ENCODE results near the gene HDAC11. TPM values are rescaled to one million over a fixed set of nuclear protein-coding genes. Genes with fewer than 3 reads are reported as not detected.

Gene HDAC11
- polyA plus RNA-seq, 1 donor (not counting 4 experiments of a cell fraction or from before 2014, with no cell fraction given), result 12.6 TPM

- dilution Hi-C loops (cut with MboI; ENCODE audit: extremely low pct_ligation_motif_present, low sequenced_read_pairs), result no loop called here
- FAIRE-seq, result no peak
- H3K36me3 ChIP-seq (ENCODE audit: control insufficient read depth in 2 of 2, extremely low read depth in 1 of 2, insufficient read depth in 2 of 2, low read length in 2 of 2), result no peaks in the 10 kb centered on the region
Measured at GRCh38 chr3:13466781-13467180, 13.3 kb upstream of the HDAC11 start.

GRCh38 chr3:13470894-13471574 lies 9.1 kb upstream of the HDAC11 start:
- no peak for TF ChIP-seq EZH2 (IDR thresholded peaks at IDR 0.05; ENCODE audit: low read length)
- TF ChIP-seq CTCF (optimal IDR thresholded peaks at IDR 0.05 in 1 of 3, IDR thresholded peaks at IDR 0.05 in 1 of 3, conservative IDR thresholded peaks at IDR 0.05 in 1 of 3; ENCODE audit: extremely low read depth in 1 of 3, insufficient read depth in 2 of 3, low read length in 3 of 3), result no peak
- Histone ChIP-seq H3K79me2 (ENCODE audit: control insufficient read depth, insufficient read depth, low read length) (no peaks in the 10 kb centered on the region), H3K4me3 (ENCODE audit: control insufficient read depth in 2 of 3, extremely low read depth in 1 of 3, insufficient read depth in 2 of 3, low read depth in 1 of 3, low read length in 3 of 3) (no peak overlapping the region), H4K20me1 (ENCODE audit: control insufficient read depth, extremely low read depth, insufficient read depth, low read length) (no peaks in the 10 kb centered on the region), H3K9me3 (ENCODE audit: control insufficient read depth, low read depth, low read length) (no peaks in the 10 kb centered on the region), H3K4me1 (ENCODE audit: control insufficient read depth, extremely low read depth, insufficient read depth, low read length) (peaks cover 12% of the 10 kb centered on the region), H3K9ac (ENCODE audit: control insufficient read depth, extremely low read depth, insufficient read depth, low read length) (no peak overlapping the region), H3K36me3 (ENCODE audit: control insufficient read depth in 2 of 2, extremely low read depth in 1 of 2, insufficient read depth in 2 of 2, low read length in 2 of 2) (no peaks in the 10 kb centered on the region), H3K9me1 (ENCODE audit: control insufficient read depth, extremely low read depth, insufficient read depth, low read length) (no peaks in the 10 kb centered on the region), H3K27ac (ENCODE audit: control insufficient read depth, insufficient read depth, low read length) (no peak overlapping the region), H3K4me2 (ENCODE audit: control insufficient read depth, extremely low read depth, insufficient read depth, low read depth, low read length) (no peak overlapping the region), H2AFZ (ENCODE audit: control insufficient read depth, low read length) (no peak overlapping the region), H3K27me3 (ENCODE audit: control insufficient read depth, extremely low read depth, insufficient read depth, low read length) (peaks cover 3% of the 10 kb centered on the region)
- FAIRE-seq, result no peak
- no peak for DNase-seq (ENCODE audit: low read depth, low spot score)
- dilution Hi-C loops (cut with MboI; ENCODE audit: extremely low pct_ligation_motif_present, low sequenced_read_pairs), result no loop called here

More at GRCh38 chr3:13466781-13467180, 13.3 kb upstream of the HDAC11 start:
- Histone ChIP-seq H3K9ac (ENCODE audit: control insufficient read depth, extremely low read depth, insufficient read depth, low read length) (no peak overlapping the region), H4K20me1 (ENCODE audit: control insufficient read depth, extremely low read depth, insufficient read depth, low read length) (no peaks in the 10 kb centered on the region), H3K4me2 (ENCODE audit: control insufficient read depth, extremely low read depth, insufficient read depth, low read depth, low read length) (no peak overlapping the region), H3K27me3 (ENCODE audit: control insufficient read depth, extremely low read depth, insufficient read depth, low read length) (peaks cover 7% of the 10 kb centered on the region), H3K4me1 (ENCODE audit: control insufficient read depth, extremely low read depth, insufficient read depth, low read length) (no peaks in the 10 kb centered on the region), H3K79me2 (ENCODE audit: control insufficient read depth, insufficient read depth, low read length) (no peaks in the 10 kb centered on the region), H2AFZ (ENCODE audit: control insufficient read depth, low read length) (no peak overlapping the region), H3K27ac (ENCODE audit: control insufficient read depth, insufficient read depth, low read length) (no peak overlapping the region), H3K9me1 (ENCODE audit: control insufficient read depth, extremely low read depth, insufficient read depth, low read length) (no peaks in the 10 kb centered on the region), H3K9me3 (ENCODE audit: control insufficient read depth, low read depth, low read length) (no peaks in the 10 kb centered on the region), H3K4me3 (ENCODE audit: control insufficient read depth in 2 of 3, extremely low read depth in 1 of 3, insufficient read depth in 2 of 3, low read depth in 1 of 3, low read length in 3 of 3) (no peak overlapping the region)
- no peak for DNase-seq (ENCODE audit: low read depth, low spot score)
- TF ChIP-seq CTCF (optimal IDR thresholded peaks at IDR 0.05 in 1 of 3, IDR thresholded peaks at IDR 0.05 in 1 of 3, conservative IDR thresholded peaks at IDR 0.05 in 1 of 3; ENCODE audit: extremely low read depth in 1 of 3, insufficient read depth in 2 of 3, low read length in 3 of 3) (no peak), EZH2 (IDR thresholded peaks at IDR 0.05; ENCODE audit: low read length) (no peak)
